ENCODE measurements around the gene MYB.

The MYB gene

DNA sequence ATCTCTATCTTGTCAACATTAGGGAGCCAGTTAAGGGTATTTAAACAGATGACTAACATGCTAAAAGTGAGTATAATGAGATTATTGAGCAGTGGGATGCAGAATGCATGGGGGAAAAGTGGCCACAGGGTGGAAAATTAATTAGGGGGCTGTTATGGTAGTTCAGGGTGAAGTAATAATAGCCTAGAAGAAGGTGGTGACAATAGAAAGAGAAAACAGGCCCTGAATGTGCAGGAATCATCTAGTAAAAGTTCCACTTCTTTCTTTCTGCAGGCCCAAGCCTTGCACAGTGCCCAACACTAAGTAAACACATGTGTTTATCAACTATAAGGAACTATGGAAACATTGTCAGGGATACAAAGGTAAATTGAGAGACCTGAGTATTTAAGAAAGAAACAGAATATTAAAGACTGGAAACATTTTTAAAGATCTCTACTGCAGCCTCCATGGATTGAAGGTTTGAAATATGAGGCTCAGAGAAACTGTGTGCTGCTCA is 7.1 kb upstream of the MYB start:
- Histone ChIP-seq H3K79me2 (ENCODE audit: insufficient read depth, low read depth) (no peaks in the 10 kb centered on the region), H3K4me3 (IDR thresholded peaks at IDR 0.05; ENCODE audit: insufficient read depth, low read depth, low read length) (no peak overlapping the region), H3K27me3 (ENCODE audit: insufficient read depth, low read depth) (no peaks in the 10 kb centered on the region), H3K27ac (no peak overlapping the region), H3K4me2 (no peak overlapping the region), H3K4me1 (ENCODE audit: low read depth, poor library complexity, severe bottlenecking) (peaks cover 6% of the 10 kb centered on the region), H4K20me1 (ENCODE audit: insufficient read depth) (no peaks in the 10 kb centered on the region), H2AFZ (ENCODE audit: low read depth) (no peak overlapping the region), H3K9ac (no peak overlapping the region), H3K36me3 (ENCODE audit: insufficient read depth) (no peaks in the 10 kb centered on the region)
- TF ChIP-seq, protein P1, sequence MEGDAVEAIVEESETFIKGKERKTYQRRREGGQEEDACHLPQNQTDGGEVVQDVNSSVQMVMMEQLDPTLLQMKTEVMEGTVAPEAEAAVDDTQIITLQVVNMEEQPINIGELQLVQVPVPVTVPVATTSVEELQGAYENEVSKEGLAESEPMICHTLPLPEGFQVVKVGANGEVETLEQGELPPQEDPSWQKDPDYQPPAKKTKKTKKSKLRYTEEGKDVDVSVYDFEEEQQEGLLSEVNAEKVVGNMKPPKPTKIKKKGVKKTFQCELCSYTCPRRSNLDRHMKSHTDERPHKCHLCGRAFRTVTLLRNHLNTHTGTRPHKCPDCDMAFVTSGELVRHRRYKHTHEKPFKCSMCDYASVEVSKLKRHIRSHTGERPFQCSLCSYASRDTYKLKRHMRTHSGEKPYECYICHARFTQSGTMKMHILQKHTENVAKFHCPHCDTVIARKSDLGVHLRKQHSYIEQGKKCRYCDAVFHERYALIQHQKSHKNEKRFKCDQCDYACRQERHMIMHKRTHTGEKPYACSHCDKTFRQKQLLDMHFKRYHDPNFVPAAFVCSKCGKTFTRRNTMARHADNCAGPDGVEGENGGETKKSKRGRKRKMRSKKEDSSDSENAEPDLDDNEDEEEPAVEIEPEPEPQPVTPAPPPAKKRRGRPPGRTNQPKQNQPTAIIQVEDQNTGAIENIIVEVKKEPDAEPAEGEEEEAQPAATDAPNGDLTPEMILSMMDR (conservative IDR thresholded peaks at IDR 0.05; ENCODE audit: low read depth, low read length): no peak

DNA sequence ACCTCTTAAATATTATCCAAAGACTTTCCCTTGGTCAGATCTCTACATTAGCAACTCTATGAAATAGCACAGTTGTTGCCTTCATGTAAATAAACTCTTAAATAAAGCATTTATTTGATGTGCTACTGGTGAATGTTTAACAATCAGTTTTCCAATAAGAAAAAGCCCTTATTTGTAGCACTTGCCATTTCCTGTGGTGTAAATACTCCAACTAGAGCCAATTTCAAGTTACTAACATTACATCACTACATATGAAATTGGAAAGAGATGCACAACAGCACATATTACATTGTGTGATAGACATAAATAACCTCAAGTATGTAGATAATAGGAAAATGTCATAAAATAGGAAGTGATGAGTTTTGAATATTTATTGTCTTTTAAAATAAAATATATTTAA is 5.0 kb upstream of the MYB start:
- H3K27ac ChIP-seq: no peak overlapping the region
- H3K9ac ChIP-seq: no peak overlapping the region
- H3K4me3 ChIP-seq (IDR thresholded peaks at IDR 0.05; ENCODE audit: insufficient read depth, low read depth, low read length): no peak overlapping the region
- H3K27me3 ChIP-seq (ENCODE audit: insufficient read depth, low read depth): no peaks in the 10 kb centered on the region
- no peak overlapping the region for H2AFZ ChIP-seq (ENCODE audit: low read depth)
- H3K4me2 ChIP-seq: no peak overlapping the region
- TF ChIP-seq, protein P1 (conservative IDR thresholded peaks at IDR 0.05; ENCODE audit: low read depth, low read length): no peak
- H3K4me1 ChIP-seq (ENCODE audit: low read depth, poor library complexity, severe bottlenecking): peaks cover 17% of the 10 kb centered on the region
- no peaks in the 10 kb centered on the region for H3K79me2 ChIP-seq (ENCODE audit: insufficient read depth, low read depth)
- no peaks in the 10 kb centered on the region for H4K20me1 ChIP-seq (ENCODE audit: insufficient read depth)
- no peaks in the 10 kb centered on the region for H3K36me3 ChIP-seq (ENCODE audit: insufficient read depth)

- Histone ChIP-seq H3K36me3 (ENCODE audit: insufficient read depth) (no peaks in the 10 kb centered on the region), H3K79me2 (ENCODE audit: insufficient read depth, low read depth) (peaks cover 1% of the 10 kb centered on the region), H3K4me1 (ENCODE audit: low read depth, poor library complexity, severe bottlenecking) (peaks cover 17% of the 10 kb centered on the region), H4K20me1 (ENCODE audit: insufficient read depth) (no peaks in the 10 kb centered on the region), H3K27me3 (ENCODE audit: insufficient read depth, low read depth) (no peaks in the 10 kb centered on the region), H3K9ac (no peak overlapping the region), H2AFZ (ENCODE audit: low read depth) (no peak overlapping the region), H3K27ac (no peak overlapping the region), H3K4me3 (IDR thresholded peaks at IDR 0.05; ENCODE audit: insufficient read depth, low read depth, low read length) (no peak overlapping the region), H3K4me2 (no peak overlapping the region)
- TF ChIP-seq, protein P1 (conservative IDR thresholded peaks at IDR 0.05; ENCODE audit: low read depth, low read length): no peak
These were observed 4.6 kb upstream of the MYB start for GRCh38 chr6:135176464-135176863.

DNA sequence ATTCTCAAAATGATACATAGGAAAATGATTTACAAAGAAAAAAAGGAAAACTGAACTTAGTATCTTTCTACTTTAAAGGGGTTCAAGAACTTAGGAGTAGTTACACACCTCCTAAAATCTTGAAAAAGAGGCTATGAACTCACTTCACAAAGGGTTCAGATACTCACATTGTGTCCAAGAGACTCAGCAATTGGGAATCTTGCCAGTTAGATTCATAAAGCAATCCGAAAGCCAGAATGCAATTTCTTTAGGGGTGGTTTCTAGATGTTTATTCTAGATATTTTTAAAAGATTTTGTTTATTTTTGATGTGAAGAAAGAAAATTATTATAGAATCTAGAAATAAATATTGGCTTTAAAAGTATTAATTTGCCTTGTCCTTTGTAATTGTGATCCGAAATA is 1.7 kb upstream of the MYB start:
- Histone ChIP-seq H3K9ac (peak overlapping the region; percentile 25; the same call in 1 of the 2 replicates), H3K4me2 (peak overlapping the region; percentile 76)
- TF ChIP-seq, protein P1 (conservative IDR thresholded peaks at IDR 0.05; ENCODE audit: low read depth, low read length): no peak

More for the DNA sequence above, 1.7 kb upstream of the MYB start:
- no peak overlapping the region for H3K27ac ChIP-seq
- H3K4me1 ChIP-seq (ENCODE audit: low read depth, poor library complexity, severe bottlenecking): peaks cover 20% of the 10 kb centered on the region
- peaks cover 24% of the 10 kb centered on the region for H3K79me2 ChIP-seq (ENCODE audit: insufficient read depth, low read depth)
- no peaks in the 10 kb centered on the region for H4K20me1 ChIP-seq (ENCODE audit: insufficient read depth)
- H3K4me3 ChIP-seq (IDR thresholded peaks at IDR 0.05; ENCODE audit: insufficient read depth, low read depth, low read length): no peak overlapping the region
- H3K36me3 ChIP-seq (ENCODE audit: insufficient read depth): no peaks in the 10 kb centered on the region
- no peaks in the 10 kb centered on the region for H3K27me3 ChIP-seq (ENCODE audit: insufficient read depth, low read depth)
- H2AFZ ChIP-seq (ENCODE audit: low read depth): peak overlapping the region; percentile 38; the same call in 1 of the 2 replicates

All from KMS-11 (cell line).